22Rv1 (cell line): ENCODE measurements around the gene PFKL.

ENCODE experiments used
- H3K27ac ChIP-seq: fragments of 450-650 bp; 2 replicates; pipeline ENCODE4 v1.5.1; 2017
- ZFX ChIP-seq: fragments of 450-650 bp; IDR thresholded peaks from 2 replicates; pipeline ENCODE4 v1.6.1; 2017; ENCODE audit warnings: antibody characterized with exemption, borderline replicate concordance
- TF ChIP-seq, protein P1 (sequence below): fragments of 450-650 bp; IDR thresholded peaks from 2 replicates; pipeline ENCODE4 v1.5.1; 2017; ENCODE audit warnings: mild to moderate bottlenecking

The PFKL gene

DNA sequence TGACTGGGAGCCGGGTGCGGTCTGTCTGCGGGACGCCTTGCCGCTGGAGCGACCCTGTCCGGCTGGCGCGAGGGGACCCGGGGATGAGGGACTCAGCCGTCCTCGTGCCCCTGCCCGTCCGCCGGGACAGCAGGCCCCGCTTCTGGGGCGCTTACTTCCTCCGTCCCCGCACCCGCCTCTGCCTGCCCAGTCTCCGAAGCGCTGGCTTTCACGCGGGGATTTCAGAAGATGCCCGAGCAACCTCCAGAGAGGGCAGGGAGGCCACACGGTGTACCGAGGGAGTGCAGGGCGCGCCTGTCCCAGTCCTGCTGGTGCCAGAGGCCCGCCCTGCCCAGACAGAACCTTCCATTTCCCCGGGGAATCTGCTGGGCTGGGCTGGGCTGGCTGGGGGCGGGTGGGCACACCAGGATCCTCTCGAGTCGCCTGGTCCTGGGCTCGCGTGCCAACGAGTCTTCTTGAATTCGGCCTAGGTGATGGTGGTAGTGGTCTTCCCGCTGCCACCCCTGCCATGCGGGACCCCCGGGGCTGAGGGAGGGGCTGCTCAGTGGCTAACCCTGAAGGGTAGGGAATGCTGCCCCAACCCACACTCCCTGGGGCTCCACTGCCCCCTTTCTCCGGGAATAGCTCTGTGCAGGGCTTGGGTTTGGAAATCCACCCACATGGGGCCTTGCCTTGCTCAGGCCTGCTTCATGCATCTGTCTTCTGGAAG is 51.1 kb downstream of the PFKL start:
- no peak overlapping the region for H3K27ac ChIP-seq
- no peak for TF ChIP-seq ZFX
- TF ChIP-seq, protein P1, sequence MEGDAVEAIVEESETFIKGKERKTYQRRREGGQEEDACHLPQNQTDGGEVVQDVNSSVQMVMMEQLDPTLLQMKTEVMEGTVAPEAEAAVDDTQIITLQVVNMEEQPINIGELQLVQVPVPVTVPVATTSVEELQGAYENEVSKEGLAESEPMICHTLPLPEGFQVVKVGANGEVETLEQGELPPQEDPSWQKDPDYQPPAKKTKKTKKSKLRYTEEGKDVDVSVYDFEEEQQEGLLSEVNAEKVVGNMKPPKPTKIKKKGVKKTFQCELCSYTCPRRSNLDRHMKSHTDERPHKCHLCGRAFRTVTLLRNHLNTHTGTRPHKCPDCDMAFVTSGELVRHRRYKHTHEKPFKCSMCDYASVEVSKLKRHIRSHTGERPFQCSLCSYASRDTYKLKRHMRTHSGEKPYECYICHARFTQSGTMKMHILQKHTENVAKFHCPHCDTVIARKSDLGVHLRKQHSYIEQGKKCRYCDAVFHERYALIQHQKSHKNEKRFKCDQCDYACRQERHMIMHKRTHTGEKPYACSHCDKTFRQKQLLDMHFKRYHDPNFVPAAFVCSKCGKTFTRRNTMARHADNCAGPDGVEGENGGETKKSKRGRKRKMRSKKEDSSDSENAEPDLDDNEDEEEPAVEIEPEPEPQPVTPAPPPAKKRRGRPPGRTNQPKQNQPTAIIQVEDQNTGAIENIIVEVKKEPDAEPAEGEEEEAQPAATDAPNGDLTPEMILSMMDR: no peak

DNA sequence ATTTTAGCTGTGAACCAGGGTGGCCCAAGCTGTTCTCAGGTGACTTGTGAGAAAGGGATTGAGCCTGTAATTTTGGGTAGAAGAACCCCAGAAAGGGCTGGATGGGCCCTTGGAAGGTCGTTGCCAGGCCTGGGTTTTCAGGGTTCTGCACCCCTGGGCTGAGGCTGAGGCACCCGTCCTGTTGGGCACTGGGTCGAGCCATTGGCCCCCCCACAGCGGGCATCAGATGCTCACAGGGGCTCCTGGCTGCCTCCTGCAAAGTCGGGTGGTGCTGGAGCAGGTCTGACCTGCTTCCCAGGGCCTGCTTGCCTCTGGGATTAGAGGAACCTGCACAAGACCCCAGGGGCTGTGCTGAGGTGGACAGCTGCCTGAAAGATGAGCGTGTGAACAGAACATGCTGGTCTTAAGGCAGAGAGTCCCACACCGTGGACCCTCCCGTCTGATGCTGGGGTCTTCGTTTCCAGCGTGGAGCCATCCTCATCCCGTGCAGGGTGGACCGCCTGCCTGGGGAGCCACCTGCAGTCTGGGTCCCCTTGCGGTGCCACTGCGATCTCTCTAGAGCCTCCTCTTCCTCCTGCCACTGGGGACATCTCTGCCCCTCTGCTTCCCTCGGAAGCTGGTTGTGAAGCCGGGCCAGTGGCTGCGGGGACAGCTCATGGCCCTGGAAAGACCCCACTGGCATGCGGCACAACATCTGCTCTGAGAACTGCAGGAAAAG is 51.8 kb downstream of the PFKL start:
- no peak for TF ChIP-seq ZFX
- TF ChIP-seq, protein P1: no peak
- no peak overlapping the region for H3K27ac ChIP-seq

DNA sequence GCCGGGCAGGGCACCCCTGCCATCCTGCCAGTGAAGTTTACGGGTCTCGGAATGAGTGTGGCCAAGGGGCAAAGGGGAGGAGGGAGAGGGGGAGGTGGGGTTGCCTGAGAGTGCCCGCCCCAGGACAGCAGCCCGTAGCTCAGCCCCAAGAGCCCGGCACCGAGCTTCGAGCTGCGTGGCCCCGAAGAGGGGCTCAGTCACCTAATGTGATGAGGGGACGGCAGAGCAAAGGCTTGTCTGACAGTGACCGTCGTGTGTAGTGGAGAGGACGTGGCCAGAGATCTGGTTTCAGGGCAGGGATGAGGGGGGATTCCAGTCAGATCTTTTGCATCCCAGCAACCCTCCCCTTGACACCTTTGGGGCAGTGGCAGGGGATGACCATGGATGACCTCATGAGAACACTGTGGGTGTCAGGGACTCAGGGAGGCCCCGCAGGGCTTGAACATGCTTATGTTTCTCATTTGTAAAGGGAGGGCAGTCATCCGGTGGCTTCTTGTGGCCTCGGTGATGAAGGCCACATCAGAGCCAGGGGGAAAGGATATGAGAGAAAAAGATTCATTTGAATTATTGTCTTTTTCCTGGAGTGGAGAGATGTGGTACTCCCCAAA is 52.5 kb downstream of the PFKL start:
- no peak overlapping the region for H3K27ac ChIP-seq
- TF ChIP-seq, protein P1: no peak
- TF ChIP-seq ZFX: no peak

DNA sequence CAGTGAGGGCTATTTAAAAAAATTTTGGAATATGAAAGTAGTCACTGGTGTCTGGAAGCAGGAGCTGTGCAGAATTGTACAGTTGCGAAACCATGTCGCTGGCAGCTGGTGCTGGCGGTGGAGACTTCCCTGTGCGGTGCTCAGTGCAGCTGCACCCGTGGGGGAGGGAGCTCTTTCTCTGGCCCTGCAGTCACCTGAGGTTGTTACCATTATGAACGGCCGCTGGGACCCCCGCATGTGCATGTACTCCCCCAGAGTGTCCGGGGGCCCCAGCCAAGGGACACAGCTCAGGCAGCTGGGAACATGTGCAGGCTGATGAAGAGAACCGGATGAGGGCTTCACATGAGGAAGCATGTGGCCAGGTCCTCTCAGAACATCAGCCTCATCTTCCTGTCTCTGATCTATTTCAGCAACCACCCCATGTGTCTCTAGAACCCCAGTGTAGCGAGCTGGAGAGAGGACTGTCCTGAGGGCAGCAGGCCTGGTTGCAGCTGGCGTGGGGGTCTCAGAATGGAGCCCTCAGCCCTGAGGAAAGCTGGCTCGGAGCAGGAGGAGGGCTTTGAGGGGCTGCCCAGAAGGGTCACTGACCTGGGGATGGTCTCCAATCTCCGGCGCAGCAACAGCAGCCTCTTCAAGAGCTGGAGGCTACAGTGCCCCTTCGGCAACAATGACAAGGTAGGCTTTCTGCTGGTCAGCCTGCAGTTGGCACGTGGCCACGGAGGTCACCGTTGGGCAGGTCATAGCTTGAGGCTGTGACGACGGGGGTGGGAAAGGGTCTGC is 53.5 kb downstream of the PFKL start, which contains the start of gene TRPM2:
TSS of gene TRPM2 (plus strand) at position 431 of the 780 bp plus-strand sequence. CDS start at position 511, 80 bp downstream.
- TF ChIP-seq, protein P1: no peak
- TF ChIP-seq ZFX: no peak
- H3K27ac ChIP-seq: no peak within 1 kb of the TSS

DNA sequence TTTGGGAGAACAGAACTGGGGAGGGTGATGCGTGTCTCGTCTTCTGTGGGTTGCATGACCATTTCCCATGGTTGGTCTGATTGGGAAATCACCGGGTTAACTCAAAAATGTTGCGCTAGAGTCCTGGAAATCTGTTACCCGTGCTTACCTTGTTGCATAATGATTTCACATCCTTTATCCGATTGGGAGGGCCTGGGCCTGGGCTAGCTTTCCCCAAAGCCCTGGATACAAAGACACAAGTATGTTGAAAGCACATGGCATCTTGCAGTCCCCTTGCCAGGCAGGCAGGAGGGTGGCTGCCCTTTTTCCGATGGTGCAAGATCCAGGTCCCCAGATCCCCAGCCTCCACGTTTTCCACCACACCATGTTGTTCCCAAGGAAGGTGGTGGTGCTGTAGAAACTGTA is 54.1 kb downstream of the PFKL start:
- TF ChIP-seq ZFX: no peak
- TF ChIP-seq, protein P1: no peak

DNA sequence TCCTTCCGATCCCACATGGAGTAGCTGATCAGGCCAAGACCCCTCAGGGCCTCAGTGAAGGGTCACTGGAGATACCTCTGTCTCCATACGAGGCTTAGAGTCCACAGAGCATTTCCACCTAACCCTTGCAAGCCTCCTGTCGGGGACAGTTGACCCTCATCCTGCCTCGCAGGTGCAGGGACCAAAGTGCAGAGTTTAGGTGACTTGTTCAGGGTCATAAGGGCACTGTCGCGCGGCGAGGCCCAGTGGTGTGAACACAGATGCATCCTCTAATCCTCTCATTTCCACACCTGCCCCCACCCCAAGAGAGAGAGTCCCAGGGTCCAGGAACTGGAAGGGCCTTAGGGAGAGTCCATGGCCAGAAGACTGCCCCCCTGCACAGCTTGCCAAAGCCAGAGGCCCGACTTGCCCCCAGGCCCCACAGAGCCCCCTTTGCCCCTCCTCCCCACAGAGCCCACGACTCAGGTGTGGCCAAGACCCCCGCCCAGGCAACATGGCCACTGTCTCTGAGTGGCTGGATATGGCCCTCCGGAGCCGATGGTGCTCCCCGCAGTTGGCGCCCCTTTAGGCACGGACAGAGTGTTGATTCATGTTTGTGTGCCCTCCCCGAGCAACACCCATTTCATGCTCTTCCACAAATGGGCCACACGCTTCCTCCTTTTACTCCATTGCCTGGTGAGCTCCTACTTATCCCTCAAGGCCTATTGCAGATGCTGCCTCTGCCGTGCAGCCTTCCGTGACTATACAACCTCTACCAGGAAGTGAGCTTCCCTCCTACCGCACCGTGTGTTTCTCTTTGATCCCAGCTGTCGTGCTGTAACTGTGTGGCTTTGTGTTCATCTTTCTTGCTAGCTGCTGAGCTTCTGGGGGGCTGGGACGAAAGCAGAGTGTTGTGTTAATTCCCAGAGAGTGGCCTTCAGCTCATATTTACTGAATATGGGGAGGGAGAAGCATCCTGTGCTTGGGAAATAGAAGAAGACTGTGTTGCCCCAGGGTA is 55.2 kb downstream of the PFKL start:
- TF ChIP-seq, protein P1: no peak
- no peak for TF ChIP-seq ZFX
- no peak overlapping the region for H3K27ac ChIP-seq

More for the DNA sequence above, 54.1 kb downstream of the PFKL start:
- no peak overlapping the region for H3K27ac ChIP-seq
